Stomach (tissue), 9 donors: ENCODE data around the gene AGMO. TPM values are rescaled to one million over a fixed set of nuclear protein-coding genes. Genes with fewer than 3 reads are reported as not detected.

Experiments
- DNase-seq, 2 donors: peaks; one replicate each; pipeline versions ENCODE4 v3.0.0 to v3.0.0-alpha.2; 2013 to 2019
- H3K27ac ChIP-seq, 5 donors: fragments of 200-600 bp in 4 of 5; sonication (generic) in 4 of 5; one replicate each; pipeline ENCODE4 v1.5.1; 2013 to 2019; ENCODE audit warnings: mild to moderate bottlenecking in 1 of 5, moderate library complexity in 1 of 5
- H3K27me3 ChIP-seq, 3 donors: fragments of 200-600 bp; sonication (generic); one replicate each; pipeline ENCODE4 v1.5.1; 2017 to 2019; ENCODE audit warnings: mixed run types in 1 of 3
- H3K36me3 ChIP-seq, 4 donors: fragments of 200-600 bp; sonication (generic); 1 replicate in 3 of 4; 2 replicates in 1 of 4; pipeline ENCODE4 v1.5.1; 2016 to 2019
- H3K4me1 ChIP-seq, 4 donors: fragments of 200-600 bp; sonication (generic); one replicate each; pipeline ENCODE4 v1.5.1; 2016 to 2019
- H3K4me3 ChIP-seq, 4 donors: fragments of 200-600 bp; sonication (generic) in 3 of 4; one replicate each; pipeline ENCODE4 v1.5.1; 2016 to 2019; ENCODE audit warnings: mild to moderate bottlenecking in 1 of 4
- H3K9me3 ChIP-seq, 4 donors: fragments of 200-600 bp; sonication (generic); one replicate each; pipeline ENCODE4 v1.5.1; 2016 to 2019
- EP300 ChIP-seq: sonication (generic); formaldehyde crosslinking; IDR thresholded peaks from one replicate; pipeline ENCODE4 v1.6.1; 2017; ENCODE audit warnings: antibody characterized with exemption
- POLR2A ChIP-seq, 4 donors: fragments of 450-650 bp; IDR thresholded peaks; one replicate each; pipeline ENCODE4 v1.6.1; 2016; ENCODE audit warnings: antibody characterized with exemption in 4 of 4, control low read depth in 2 of 4, mild to moderate bottlenecking in 1 of 4, moderate library complexity in 1 of 4
- POLR2AphosphoS5 ChIP-seq, 3 donors: sonication (generic); formaldehyde crosslinking; IDR thresholded peaks; one replicate each; pipeline ENCODE4 v1.6.1; 2016; ENCODE audit warnings: antibody characterized with exemption in 3 of 3
- WGBS, 5 donors: extraction: QIAGEN DNeasy Blood & Tissue Kit in 3 of 5; methylation state at CpG; one replicate each; pipeline versions ENCODE4 v1.1.5 to v1.1.7; 2013 to 2018; 5-methylcytosine and 5-hydroxymethylcytosine counted together
- intact Hi-C: fragments of 100-400 bp; cut with DNase I; formaldehyde crosslinking; loops from one replicate; pipeline ENCODE4 v1.15.1; 2023; ENCODE audit warnings: low total_unique reads
- polyA plus RNA-seq, 3 donors: library from polyadenylated mRNA; stranded (reverse); fragments of 200-250 nt; gene quantifications; one replicate each; pipeline ENCODE4 v1.2.3, GENCODE V29; 2013
- total RNA-seq, 5 donors: library from RNA; depleted of rRNA; stranded (reverse); fragments of >200 nt; gene quantifications; one replicate each; pipeline versions ENCODE4 v1.1.0 to v1.2.3, GENCODE V29; 2014 to 2016
- TF ChIP-seq, protein P1 (sequence below), 7 experiments: fragments of 450-650 bp in 4 of 7; fragments of 200-600 bp in 3 of 7; sonication (generic) in 3 of 7; IDR thresholded peaks; one replicate each; pipeline ENCODE4 v1.5.1; 2016 to 2019; ENCODE audit warnings: antibody characterized with exemption in 7 of 7, control low read depth in 2 of 7, mild to moderate bottlenecking in 1 of 7
- donor health status: healthy with polysubstance abuse.
- donor health status: Bipolar disorder and iron deficiency.
- donor health status: healthy.

Gene AGMO
- total and polyA plus RNA-seq, 8 donors, result 0.03 to 33.0 (median 5.0) TPM; not detected in 5

DNA sequence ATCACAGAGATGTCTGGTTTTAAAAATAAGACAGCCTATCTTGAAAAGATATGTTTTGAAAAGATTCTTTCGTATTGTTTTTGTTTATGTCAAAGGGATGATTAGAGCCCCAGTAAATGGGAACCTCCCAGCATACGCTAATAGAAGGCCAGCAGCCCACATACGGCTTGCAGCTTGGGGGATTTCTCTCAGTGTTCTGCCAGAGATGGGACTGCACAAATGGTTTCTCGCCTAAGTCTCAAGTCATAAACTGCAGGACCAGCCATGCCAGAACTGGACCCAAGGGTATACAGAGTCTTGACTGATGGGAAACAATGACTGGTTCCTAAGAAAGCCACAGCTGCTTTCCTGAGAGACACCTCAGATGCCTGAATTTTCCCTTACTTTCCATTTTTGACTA is 352.4 kb downstream of the AGMO start:
- H3K27ac ChIP-seq, result no peak overlapping the region
- H3K27me3 ChIP-seq, result no peaks in the 10 kb centered on the region
- DNase-seq, result no peak
- WGBS, 5 donors, result 65 to 85% (median 73%) methylated on average over 4 of the region's 4 CpGs
- TF ChIP-seq POLR2A (IDR thresholded peaks at IDR 0.05) (no peak), EP300 (no peak), POLR2AphosphoS5 (IDR thresholded peaks at IDR 0.05) (no peak)
- TF ChIP-seq, protein P1, sequence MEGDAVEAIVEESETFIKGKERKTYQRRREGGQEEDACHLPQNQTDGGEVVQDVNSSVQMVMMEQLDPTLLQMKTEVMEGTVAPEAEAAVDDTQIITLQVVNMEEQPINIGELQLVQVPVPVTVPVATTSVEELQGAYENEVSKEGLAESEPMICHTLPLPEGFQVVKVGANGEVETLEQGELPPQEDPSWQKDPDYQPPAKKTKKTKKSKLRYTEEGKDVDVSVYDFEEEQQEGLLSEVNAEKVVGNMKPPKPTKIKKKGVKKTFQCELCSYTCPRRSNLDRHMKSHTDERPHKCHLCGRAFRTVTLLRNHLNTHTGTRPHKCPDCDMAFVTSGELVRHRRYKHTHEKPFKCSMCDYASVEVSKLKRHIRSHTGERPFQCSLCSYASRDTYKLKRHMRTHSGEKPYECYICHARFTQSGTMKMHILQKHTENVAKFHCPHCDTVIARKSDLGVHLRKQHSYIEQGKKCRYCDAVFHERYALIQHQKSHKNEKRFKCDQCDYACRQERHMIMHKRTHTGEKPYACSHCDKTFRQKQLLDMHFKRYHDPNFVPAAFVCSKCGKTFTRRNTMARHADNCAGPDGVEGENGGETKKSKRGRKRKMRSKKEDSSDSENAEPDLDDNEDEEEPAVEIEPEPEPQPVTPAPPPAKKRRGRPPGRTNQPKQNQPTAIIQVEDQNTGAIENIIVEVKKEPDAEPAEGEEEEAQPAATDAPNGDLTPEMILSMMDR (IDR thresholded peaks at IDR 0.05), result no peak
- no peak overlapping the region for H3K4me3 ChIP-seq
- no peaks in the 10 kb centered on the region for H3K36me3 ChIP-seq
- H3K9me3 ChIP-seq, result no peaks in the 10 kb centered on the region
- intact Hi-C loops, result no loop called here
- no peaks in the 10 kb centered on the region for H3K4me1 ChIP-seq

DNA sequence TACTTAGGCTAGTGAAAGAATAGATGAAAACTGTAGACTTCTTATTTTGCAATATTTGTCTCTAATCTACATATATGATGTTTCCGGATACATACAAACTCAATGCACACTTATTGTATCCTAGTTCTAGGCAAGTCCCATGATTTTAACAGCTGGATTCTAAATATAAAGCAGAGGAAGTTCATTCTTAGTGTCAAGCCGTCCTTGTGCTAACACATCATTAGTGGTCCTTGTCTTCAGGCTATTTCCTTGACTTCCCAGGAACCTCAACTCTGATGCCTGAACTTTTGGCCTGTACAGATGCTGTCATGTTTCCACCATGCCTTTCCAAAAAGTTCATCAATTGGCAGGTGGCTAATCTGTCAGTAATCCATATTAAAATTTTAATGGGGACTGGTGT is 357.4 kb downstream of the AGMO start:
- Histone ChIP-seq H3K27me3 (no peaks in the 10 kb centered on the region), H3K27ac (no peak overlapping the region), H3K36me3 (no peaks in the 10 kb centered on the region), H3K4me1 (no peaks in the 10 kb centered on the region), H3K4me3 (no peak overlapping the region), H3K9me3 (no peaks in the 10 kb centered on the region)
- TF ChIP-seq, protein P1 (IDR thresholded peaks at IDR 0.05), result no peak
- TF ChIP-seq POLR2AphosphoS5 (IDR thresholded peaks at IDR 0.05) (no peak), EP300 (no peak), POLR2A (IDR thresholded peaks at IDR 0.05) (no peak)
- intact Hi-C loops, result no loop called here
- DNase-seq, result no peak
- WGBS, 5 donors, result 54 to 76% (median 70%) methylated on average over 2 of the region's 2 CpGs

DNA sequence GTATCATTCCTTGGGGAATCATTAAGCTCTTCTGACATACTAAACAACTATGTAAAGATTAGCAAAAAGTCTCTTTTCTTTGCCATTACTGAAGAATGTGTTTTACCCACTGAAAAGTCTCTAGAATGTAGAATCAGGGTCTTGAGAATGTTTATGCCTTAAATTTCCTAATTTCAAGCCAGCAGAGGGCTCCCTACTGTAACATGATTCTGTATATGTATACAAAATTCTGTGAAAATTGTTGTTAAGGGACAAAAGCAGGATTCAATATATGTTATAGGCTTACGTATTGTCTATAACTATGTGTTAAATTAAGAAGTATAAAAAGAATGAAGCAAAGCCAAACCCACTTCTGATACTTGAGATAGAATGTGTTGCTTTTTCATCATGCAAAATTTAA is 362.3 kb downstream of the AGMO start:
- no peaks in the 10 kb centered on the region for H3K27me3 ChIP-seq
- H3K4me3 ChIP-seq, result no peak overlapping the region
- H3K36me3 ChIP-seq, result no peaks in the 10 kb centered on the region
- TF ChIP-seq, protein P1 (IDR thresholded peaks at IDR 0.05), result no peak
- TF ChIP-seq POLR2A (IDR thresholded peaks at IDR 0.05) (no peak), POLR2AphosphoS5 (IDR thresholded peaks at IDR 0.05) (no peak), EP300 (no peak)
- intact Hi-C loops, result no loop called here
- no peaks in the 10 kb centered on the region for H3K9me3 ChIP-seq
- no peaks in the 10 kb centered on the region for H3K4me1 ChIP-seq
- H3K27ac ChIP-seq, result no peak overlapping the region
- peak in 1 of 2 donors; percentile 46 for DNase-seq
- 67 to 81% (median 74%) methylated on average over 1 of the region's 1 CpG for WGBS, 5 donors

DNA sequence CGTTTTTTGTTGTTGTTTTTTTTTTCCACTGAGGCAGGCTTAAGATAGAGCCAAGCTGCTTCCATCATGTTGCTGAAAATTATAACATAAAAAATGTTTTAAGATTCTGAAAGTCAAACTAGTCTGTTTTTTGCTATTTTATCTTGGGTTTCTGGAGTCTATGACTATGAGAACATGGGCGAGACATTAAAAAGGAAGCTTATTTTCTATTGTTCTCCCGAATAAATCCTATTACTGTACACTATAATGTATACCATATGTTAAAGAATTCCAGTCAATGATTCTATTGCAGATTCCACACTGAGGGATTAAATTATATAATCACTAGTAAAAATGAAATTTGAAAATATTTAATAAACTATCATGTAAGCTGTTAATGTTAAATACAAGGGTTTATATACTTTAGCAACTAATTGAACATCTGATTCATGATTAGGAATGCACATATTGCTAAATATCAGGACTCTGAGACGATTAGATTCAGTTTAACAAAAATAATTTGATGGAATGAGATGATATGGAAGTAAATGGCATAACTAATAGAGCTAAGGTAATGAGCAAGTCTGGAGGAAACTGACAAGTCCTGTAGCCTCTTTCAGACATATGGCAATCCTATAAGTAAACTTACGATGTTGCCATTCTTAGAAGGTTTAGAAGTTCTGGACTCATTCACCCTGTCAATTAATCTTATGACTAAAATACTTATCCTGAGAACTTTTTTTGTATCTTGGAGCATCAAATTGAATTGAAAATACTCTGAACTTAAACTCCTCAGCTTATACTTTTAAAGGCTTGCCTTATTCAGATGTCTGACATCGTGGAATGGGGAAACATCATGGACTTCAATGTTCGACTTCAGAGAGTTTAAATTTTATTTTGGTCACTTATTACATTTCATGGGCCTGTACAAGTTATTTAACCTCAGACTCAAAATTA is 364.5 kb downstream of the AGMO start:
- intact Hi-C loops, result no loop called here
- Histone ChIP-seq H3K27me3 (no peaks in the 10 kb centered on the region), H3K36me3 (no peaks in the 10 kb centered on the region), H3K4me1 (no peaks in the 10 kb centered on the region), H3K4me3 (no peak overlapping the region), H3K27ac (no peak overlapping the region), H3K9me3 (no peaks in the 10 kb centered on the region)
- no peak for DNase-seq
- WGBS, 5 donors, result 69 to 76% (median 69%) methylated on average over 7 of the region's 7 CpGs
- no peak for TF ChIP-seq POLR2A (IDR thresholded peaks at IDR 0.05)
- no peak for TF ChIP-seq EP300
- TF ChIP-seq, protein P1 (IDR thresholded peaks at IDR 0.05), result no peak
- no peak for TF ChIP-seq POLR2AphosphoS5 (IDR thresholded peaks at IDR 0.05)
